Measurements from ENCODE around the gene LNX1.

GRCh38 chr4:53576071-53576617 is 15.1 kb downstream of the LNX1 start:
- TF ChIP-seq, protein P1, sequence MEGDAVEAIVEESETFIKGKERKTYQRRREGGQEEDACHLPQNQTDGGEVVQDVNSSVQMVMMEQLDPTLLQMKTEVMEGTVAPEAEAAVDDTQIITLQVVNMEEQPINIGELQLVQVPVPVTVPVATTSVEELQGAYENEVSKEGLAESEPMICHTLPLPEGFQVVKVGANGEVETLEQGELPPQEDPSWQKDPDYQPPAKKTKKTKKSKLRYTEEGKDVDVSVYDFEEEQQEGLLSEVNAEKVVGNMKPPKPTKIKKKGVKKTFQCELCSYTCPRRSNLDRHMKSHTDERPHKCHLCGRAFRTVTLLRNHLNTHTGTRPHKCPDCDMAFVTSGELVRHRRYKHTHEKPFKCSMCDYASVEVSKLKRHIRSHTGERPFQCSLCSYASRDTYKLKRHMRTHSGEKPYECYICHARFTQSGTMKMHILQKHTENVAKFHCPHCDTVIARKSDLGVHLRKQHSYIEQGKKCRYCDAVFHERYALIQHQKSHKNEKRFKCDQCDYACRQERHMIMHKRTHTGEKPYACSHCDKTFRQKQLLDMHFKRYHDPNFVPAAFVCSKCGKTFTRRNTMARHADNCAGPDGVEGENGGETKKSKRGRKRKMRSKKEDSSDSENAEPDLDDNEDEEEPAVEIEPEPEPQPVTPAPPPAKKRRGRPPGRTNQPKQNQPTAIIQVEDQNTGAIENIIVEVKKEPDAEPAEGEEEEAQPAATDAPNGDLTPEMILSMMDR (optimal IDR thresholded peaks at IDR 0.05 in 1 of 3, IDR thresholded peaks at IDR 0.05 in 1 of 3, conservative IDR thresholded peaks at IDR 0.05 in 1 of 3; ENCODE audit: extremely low read depth in 1 of 3, insufficient read depth in 2 of 3, low read length in 3 of 3) = no peak
- TF ChIP-seq EZH2 (IDR thresholded peaks at IDR 0.05; ENCODE audit: low read length) = no peak
